ENCODE results near the gene FARP1.
A peak's percentile ranks its signal among the peaks of the same experiment; 100 is the strongest.

The FARP1 gene

DNA sequence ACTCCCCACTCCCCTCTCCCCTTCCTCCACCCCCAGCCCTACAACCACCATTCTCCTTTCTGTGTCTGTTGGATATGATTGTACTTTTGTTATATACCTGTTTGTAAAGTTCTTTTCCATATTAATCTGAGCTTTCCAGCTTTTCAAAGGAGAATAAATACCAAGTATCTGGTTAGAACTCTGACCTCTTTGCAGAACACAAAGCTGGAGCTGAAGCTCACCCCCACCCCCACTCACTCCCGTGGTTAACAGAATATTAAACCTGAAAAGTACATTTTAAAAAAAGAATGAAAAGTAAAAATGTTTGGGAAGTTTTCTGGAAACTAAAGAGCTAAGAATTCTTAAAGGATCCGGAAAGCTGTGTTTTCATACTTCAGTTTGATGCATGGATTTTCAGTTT lies 189.3 kb downstream of the FARP1 start:
- no peak for DNase-seq (ENCODE audit: low spot score)

GRCh38 chr13:98332691-98333090 lies 189.8 kb downstream of the FARP1 start:
- DNase-seq (ENCODE audit: low spot score), result no peak

- DNase-seq (ENCODE audit: low spot score), result no peak
Measured at GRCh38 chr13:98333486-98333885, 190.6 kb downstream of the FARP1 start.

DNA sequence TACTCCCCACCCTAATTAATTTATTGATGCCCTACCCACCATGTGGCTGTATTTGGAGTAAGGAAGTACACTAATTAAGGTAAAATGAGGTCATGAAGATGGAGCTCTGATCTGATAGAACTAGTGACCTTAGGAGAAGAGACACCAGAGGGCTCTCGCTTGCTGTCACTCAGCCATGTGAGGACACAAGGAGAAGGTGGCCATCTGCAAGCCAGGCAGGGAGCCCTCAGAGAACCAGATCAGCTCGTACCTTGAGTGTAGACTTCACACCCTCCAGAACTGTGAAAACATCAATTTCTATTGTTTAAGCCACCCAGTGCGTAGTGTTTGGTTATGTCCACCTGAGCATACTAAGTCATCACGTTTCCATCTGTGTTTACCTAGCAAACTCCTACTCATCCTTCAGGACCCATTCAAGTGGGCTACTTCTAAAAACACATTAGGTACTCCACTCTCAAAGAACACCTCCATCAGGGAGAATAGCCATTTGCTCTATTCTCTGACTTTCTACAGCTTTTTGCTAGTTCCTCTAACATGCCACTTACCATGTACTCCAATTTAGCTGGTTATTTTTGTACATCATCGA lies 191.8 kb downstream of the FARP1 start:
- no peak for DNase-seq (ENCODE audit: low spot score)

GRCh38 chr13:98335721-98336120 lies 192.8 kb downstream of the FARP1 start:
- DNase-seq (ENCODE audit: low spot score), result no peak

DNA sequence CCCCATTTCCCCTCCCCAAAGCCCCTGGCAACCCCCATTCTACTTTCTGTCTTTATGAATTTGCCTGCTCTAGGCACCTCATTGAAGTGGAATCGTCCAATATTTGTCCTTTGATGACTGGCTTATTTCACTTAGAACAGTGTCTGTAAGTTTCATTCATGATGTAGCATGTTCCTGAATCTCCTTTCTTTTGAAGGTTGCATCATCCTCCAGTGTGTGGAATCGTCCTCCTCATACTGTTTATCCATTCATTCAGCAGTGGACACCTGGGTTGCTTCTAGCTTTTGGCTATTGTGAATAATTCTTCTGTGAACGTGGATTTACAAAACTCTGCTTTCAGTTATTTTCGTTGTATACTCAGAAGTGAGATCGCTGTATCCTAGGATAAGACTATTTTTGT lies 195.4 kb downstream of the FARP1 start:
- no peak for DNase-seq (ENCODE audit: low spot score)

DNA sequence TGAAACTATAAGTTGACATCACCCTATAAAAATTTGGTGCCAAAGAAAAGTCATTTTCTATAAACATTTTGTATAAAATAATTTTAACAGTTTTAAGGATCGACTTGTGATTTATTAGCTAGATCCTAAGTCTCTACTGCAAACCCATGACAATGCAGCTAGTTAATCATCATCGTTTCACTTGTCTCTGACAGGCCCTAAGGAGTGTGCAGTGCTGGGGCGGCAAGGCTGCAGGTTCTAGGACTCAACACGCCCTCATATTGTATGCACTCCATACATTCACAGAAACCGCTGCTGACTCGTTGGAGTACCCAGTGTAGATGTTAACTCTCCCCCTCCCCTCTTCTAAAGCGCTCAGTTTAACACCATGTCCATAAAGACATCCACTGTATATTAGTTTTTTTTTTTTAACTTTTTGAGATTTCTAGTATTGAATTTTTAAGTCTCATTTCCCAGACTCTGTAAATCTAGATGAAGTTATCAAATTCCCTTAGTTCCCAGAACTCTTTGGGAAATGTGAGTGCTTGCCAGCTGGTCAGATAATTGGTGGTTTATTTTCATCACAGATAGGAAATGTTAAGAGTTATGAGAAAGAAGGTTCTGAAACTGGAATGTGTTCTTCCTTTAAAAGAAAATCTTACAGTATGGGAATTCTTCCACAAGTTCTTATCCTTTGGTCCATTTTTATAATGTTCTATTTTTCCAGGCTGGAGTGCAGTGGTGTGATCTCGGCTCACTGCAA lies 197.0 kb downstream of the FARP1 start:
- DNase-seq (ENCODE audit: low spot score), result no peak

DNA sequence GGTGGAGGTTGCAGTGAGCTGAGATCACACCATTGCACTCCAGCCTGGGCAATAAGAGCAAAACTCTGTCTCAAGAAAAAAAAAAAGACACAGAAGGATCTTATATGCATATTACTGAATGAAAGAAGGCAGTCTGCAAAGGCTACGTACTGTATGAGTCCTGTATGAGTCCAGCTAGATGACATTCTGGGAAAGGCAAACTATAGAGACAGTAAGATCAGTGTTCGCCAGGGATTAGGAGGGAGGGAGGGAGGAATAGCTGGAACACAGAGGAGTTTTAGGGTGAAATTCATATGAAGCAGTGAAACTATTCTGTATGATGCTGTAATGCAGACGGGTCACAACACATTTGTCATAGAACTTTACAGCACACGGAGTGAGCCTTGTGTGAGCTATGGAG lies 200.1 kb downstream of the FARP1 start:
- DNase-seq (ENCODE audit: low spot score), result no peak

DNA sequence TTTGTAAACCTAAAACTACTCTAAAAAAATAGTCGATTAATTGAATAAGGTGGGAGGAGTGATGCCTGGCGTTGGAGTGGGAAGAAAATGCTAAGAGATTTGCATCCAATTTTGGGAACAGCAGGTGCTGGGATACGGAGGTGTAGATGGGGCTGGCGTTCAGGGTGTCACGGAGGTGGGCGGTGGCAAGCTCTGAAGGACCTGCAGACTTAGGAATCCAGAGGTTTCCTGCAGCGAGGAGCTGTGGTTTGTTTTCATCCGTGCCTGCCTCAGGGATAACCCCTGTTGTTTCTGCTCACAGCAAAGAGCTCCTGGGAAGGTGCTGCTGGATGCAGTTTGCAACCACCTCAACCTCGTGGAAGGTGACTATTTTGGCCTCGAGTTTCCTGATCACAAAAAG lies 200.6 kb downstream of the FARP1 start:
- DNase-seq (ENCODE audit: low spot score), result no peak

GRCh38 chr13:98344392-98344791 lies 201.5 kb downstream of the FARP1 start:
- DNase-seq (ENCODE audit: low spot score), result no peak

DNA sequence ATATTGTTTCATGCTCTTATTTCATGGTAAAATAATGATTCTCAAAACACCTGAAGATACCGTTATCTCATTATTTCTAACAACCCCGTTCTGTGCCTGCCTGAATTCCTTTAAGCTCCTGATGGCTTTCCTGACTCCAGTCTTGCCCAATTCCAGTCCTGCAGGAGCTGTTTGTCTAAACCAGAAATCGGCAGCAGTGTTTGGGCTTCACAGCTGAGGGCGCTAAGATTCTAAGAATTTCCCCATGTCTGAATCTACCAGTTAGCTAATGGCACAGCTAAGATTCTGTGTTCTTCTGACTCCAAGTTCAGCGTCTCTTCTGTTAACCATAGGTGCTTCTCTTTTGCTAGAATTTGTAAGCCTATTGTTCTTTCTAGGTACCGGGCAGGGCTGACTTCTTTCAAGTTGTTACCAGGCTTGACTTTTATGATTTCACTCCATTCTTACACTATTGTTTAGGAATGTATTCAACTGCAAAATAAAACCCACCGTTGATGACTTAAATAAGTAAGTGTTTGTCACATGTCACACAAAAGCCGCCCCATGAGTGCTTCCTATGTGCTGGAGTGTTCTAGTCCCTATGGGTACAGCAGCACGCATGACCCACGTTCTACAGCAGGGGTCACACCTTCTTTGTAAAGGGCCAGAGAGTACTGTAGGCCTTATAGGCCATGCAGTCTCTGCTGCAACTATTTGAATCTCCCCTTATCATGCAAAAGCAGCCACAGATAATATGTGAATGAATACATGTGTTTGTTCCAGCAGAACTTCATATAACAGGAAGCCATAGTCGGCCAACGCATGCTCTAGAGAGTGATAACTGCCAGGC lies 202.4 kb downstream of the FARP1 start:
- no peak for DNase-seq (ENCODE audit: low spot score)

DNA sequence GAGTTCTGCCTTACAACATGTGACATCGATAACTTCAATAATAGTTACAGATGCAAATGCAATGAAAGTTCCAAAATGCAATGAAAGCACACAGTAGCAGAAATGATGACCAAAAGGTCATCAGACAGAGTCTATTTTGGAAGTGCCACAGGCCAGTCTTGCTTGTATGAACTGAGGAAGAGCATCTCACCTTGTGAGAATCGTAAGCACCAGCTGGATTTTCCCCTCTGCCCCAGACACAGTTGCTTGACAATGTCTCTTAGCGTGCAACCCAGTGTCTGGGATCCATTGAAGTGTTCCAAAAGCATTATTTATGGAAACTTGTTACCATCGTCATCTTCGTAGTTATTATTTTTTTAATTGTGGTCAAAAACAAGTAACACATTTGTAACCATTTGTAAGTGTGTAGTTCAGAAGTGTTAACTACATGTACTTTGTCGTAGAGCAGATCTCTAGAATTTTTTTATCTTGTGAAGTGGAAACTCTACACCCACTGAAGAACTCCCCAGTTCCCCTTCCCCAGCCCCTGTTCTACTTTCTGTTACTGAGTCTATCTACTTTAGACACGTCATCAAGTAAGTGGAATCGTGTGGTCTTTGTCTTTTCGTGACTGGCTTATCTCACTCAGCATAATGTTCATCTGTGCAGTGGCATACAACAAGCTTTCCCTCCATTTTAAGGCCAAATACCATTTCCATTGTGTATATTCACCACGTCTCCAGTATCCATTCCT lies 204.2 kb downstream of the FARP1 start:
- no peak for DNase-seq (ENCODE audit: low spot score)

GRCh38 chr13:98347756-98348155 lies 204.9 kb downstream of the FARP1 start:
- no peak for DNase-seq (ENCODE audit: low spot score)

- no peak for DNase-seq (ENCODE audit: low spot score)
Measured at GRCh38 chr13:98348466-98349200, 205.7 kb downstream of the FARP1 start.

- peak; percentile 43 for DNase-seq (ENCODE audit: low spot score)
Measured at GRCh38 chr13:98349731-98350305, 206.9 kb downstream of the FARP1 start.

- DNase-seq (ENCODE audit: low spot score), result no peak
Measured at GRCh38 chr13:98350746-98351330, 207.9 kb downstream of the FARP1 start.

GRCh38 chr13:98351636-98352035 lies 208.7 kb downstream of the FARP1 start:
- no peak for DNase-seq (ENCODE audit: low spot score)

DNA sequence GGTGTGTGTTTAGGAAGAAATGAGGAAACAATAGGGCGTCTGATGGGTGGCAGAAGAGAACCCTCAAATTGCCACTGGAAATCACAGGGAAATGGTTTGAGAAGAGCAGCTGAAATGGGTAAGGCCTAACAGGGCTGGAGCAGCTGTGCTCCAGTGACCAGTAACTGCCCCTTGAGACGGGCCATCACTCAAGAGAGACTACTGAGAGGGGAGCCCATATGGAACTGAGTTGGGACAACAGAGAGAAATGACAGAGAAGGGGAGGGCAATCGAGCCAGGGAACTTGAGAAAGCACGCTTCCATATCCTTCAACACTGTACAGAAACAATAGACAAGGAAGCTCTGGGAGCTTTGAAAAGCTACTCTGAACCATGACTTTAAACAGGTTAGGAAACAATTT lies 209.3 kb downstream of the FARP1 start:
- DNase-seq (ENCODE audit: low spot score), result no peak

DNA sequence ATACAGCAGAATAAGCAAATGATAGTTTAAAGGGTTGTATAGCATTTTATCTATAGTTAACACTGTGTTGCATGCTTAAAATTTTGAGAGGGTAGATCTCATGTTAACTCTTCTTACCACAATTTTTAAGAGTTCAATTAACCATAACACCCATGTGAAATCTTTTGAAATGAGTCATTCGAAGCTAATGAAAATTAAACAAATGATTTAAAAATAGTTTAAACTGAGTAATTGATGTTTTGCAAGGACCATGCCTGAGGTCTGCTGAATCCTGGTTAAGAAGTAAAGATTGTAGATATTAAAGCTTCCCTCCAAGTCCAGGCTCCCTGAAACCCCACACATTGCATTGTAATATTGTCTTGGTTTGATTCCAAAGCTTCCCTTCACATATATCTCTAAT lies 210.9 kb downstream of the FARP1 start:
- DNase-seq (ENCODE audit: low spot score), result no peak

DNA sequence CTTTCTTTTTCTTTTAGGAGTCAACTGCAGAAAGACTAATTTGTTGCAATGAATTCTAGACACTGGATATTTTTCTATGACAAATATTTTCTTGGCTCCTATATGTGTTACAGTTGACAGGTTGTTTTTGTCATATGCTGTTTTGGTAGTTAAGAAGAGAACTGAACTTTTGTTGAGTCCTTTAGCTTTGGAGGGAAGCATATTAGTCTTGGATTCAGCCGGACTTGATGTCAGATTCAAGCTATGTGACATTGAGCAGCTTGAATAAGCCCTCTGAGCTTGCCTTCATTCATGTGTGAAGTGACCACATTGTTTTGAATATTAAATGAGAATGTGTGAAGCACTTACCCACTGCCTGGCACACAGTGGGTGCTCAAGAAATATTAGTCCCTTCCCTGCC lies 216.0 kb downstream of the FARP1 start:
- DNase-seq (ENCODE audit: low spot score), result no peak

DNA sequence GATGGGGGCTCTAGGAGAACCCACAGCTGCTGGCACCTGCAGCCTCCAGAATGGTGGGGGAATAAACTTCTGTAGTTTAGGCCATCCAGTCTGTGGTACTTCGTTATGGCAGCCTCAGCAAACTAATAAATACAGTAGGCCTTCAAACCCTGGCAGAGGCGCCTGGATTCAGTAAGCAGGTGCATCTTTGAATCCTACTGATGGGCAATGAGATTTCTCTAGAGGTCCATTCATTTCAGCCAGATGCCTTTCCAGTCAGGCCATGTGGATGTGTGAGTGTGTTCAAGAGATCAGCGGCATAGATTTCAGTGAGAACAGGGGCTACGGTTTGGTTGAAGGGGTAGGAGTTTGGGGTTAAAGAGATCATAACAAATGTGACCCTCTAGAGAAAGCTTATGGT lies 217.7 kb downstream of the FARP1 start:
- DNase-seq (ENCODE audit: low spot score), result no peak
